Tibial artery (tissue), 4 donors: ENCODE results near the gene CD52.

Source experiments
- DNase-seq, 2 donors: peaks; one replicate each; pipeline ENCODE4 v3.0.0-alpha.2; 2019
- H3K27ac ChIP-seq, 2 donors: fragments of 200-600 bp; sonication (generic) in 1 of 2; 1 replicate in 1 of 2; 2 replicates in 1 of 2; pipeline ENCODE4 v1.5.1; 2018 to 2019; ENCODE audit warnings: mild to moderate bottlenecking in 1 of 2
- H3K27me3 ChIP-seq, 2 donors: fragments of 200-600 bp; sonication (generic) in 1 of 2; one replicate each; pipeline versions ENCODE4 v1.5.1 to v1.6.0; 2016 to 2019
- H3K36me3 ChIP-seq, 3 donors: fragments of 200-600 bp; sonication (generic) in 2 of 3; one replicate each; pipeline ENCODE4 v1.5.1; 2016 to 2019; ENCODE audit warnings: mild to moderate bottlenecking in 2 of 3
- H3K4me1 ChIP-seq, 4 donors: fragments of 200-600 bp; sonication (generic) in 2 of 4; 1 replicate in 3 of 4; 2 replicates in 1 of 4; pipeline ENCODE4 v1.5.1; 2016 to 2019
- H3K4me3 ChIP-seq, 2 donors: fragments of 200-600 bp; sonication (generic) in 1 of 2; 1 replicate in 1 of 2; 2 replicates in 1 of 2; pipeline ENCODE4 v1.5.1; 2018 to 2019; ENCODE audit warnings: mild to moderate bottlenecking in 2 of 2
- H3K9me3 ChIP-seq, 3 donors: fragments of 200-600 bp; sonication (generic) in 1 of 3; one replicate each; pipeline ENCODE4 v1.5.1; 2016 to 2019
- intact Hi-C: fragments of 100-400 bp; cut with DNase I; formaldehyde crosslinking; loops from one replicate; pipeline ENCODE4 v1.15.0; 2023; ENCODE audit warnings: low total_unique reads
- TF ChIP-seq, protein P1 (sequence below), 2 experiments: fragments of 200-600 bp in 1 of 2; fragments of 450-650 bp in 1 of 2; IDR thresholded peaks; one replicate each; pipeline ENCODE4 v1.5.1; 2017 to 2019; ENCODE audit warnings: antibody characterized with exemption in 2 of 2, mild to moderate bottlenecking in 1 of 2, moderate library complexity in 1 of 2

Gene CD52

DNA sequence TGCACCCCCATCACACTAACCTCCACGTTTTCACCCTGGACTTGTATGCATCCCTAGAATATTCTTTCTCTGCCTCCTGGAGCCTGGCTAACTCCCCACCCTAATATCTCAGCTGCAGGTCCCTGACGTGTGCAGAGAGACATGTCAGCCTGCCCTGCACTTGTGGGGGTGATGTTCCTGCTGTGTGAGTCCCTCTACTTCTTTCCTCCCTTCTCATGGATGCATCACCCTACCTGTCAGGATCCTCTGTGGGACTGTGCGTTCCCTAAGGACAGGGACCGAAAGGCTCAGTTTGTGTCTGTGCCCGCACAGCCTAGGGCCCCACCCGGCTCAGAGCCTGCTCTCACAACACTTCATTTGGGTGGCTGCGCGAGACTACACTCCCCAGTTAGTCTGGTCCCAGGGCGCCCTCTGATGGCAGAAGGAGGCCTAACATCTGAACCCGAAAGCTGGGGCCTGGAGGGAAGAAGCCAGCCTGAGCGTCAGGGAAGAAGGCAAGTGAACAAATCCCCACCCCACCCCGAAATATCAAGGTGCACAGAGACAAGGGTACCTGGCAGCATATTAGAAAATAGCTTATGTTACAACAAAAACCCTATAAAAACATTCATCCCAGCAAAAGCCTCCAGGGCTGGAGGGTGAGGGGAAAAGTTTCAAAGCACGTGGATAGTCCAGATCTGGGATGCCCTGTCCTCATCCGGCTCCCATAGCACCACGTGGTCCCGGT is 3.7 kb downstream of the CD52 start:
- H3K9me3 ChIP-seq: no peaks in the 10 kb centered on the region
- H3K4me1 ChIP-seq: peaks cover 0 to 6% (median 5%) of the 10 kb centered on the region in 4 donors
- TF ChIP-seq, protein P1, sequence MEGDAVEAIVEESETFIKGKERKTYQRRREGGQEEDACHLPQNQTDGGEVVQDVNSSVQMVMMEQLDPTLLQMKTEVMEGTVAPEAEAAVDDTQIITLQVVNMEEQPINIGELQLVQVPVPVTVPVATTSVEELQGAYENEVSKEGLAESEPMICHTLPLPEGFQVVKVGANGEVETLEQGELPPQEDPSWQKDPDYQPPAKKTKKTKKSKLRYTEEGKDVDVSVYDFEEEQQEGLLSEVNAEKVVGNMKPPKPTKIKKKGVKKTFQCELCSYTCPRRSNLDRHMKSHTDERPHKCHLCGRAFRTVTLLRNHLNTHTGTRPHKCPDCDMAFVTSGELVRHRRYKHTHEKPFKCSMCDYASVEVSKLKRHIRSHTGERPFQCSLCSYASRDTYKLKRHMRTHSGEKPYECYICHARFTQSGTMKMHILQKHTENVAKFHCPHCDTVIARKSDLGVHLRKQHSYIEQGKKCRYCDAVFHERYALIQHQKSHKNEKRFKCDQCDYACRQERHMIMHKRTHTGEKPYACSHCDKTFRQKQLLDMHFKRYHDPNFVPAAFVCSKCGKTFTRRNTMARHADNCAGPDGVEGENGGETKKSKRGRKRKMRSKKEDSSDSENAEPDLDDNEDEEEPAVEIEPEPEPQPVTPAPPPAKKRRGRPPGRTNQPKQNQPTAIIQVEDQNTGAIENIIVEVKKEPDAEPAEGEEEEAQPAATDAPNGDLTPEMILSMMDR (IDR thresholded peaks at IDR 0.05): peak; percentile 88 to 95
- H3K27me3 ChIP-seq: peaks cover 0 to 29% of the 10 kb centered on the region in 2 donors
- no peak overlapping the region for H3K27ac ChIP-seq
- DNase-seq: peak; percentile 94 to 95
- no peaks in the 10 kb centered on the region for H3K36me3 ChIP-seq
- H3K4me3 ChIP-seq: no peak overlapping the region
- intact Hi-C loops: loop anchor here (2.0 to 10.0 kb wide), 2 partner anchors 47 to 217 kb away; no protein-coding TSS in a partner anchor

DNA sequence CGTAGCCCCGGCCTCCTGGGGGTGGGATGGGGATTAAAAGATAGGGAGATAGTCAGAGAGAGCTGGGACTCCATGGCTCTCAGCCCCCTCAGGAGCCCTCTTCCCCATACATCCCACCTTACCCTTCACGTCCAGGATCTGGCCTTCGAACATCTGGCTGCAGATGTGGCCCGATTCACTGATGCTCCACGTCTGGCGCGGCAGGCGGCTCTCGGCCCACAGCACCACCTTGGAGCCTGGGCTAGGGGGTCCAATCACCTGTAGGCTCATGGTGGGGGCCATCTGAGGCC is 4.2 kb downstream of the CD52 start:
- Histone ChIP-seq H3K9me3 (no peaks in the 10 kb centered on the region), H3K36me3 (no peaks in the 10 kb centered on the region), H3K4me1 (peaks cover 0 to 6% (median 5%) of the 10 kb centered on the region in 4 donors), H3K4me3 (no peak overlapping the region), H3K27ac (no peak overlapping the region), H3K27me3 (peaks cover 0 to 33% of the 10 kb centered on the region in 2 donors)
- no peak for DNase-seq
- intact Hi-C loops: loop anchor here (2.0 to 10.0 kb wide), 2 partner anchors 47 to 217 kb away; no protein-coding TSS in a partner anchor
- TF ChIP-seq, protein P1 (IDR thresholded peaks at IDR 0.05): no peak

DNA sequence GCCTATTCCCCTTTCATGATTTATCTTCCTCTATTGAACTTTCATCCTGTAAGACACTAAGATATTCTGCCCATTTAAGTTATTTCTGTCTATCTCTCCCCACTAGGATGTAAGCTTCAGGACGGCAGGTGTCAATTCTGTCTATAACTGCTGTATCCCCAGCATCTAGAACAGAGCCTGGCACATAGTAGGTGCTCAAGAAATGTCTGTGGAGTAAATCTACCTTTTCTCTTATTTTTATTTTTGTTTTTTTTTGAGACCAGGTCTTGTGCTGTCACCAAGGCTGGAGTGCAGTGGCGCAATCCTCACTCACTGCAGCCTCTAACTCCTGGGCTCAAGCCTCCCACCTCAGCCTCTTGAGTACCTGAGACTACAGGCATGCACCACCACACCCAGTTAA is 5.6 kb downstream of the CD52 start:
- no peaks in the 10 kb centered on the region for H3K36me3 ChIP-seq

DNA sequence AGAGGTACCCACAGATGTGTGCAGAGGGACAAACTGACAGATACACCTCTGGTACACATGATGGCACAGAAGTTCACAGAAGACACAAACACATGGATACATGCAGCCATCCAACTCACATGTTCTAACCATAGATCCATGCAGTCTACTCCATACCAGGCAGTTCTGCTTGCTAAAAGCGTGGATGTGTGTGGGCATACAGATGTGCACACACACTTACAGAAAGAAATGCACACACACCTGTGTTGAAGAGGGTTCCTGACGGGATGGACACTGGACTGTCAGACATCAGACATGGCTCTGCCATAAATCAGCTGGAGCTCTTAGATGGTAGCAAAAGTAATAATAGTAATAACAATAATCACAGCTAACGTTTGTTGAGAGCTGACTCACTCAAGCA is 6.8 kb downstream of the CD52 start:
- Histone ChIP-seq H3K36me3 (no peaks in the 10 kb centered on the region), H3K4me3 (no peak overlapping the region), H3K27me3 (peaks cover 0 to 45% of the 10 kb centered on the region in 2 donors), H3K27ac (no peak overlapping the region), H3K9me3 (no peaks in the 10 kb centered on the region), H3K4me1 (peaks cover 0 to 6% (median 5%) of the 10 kb centered on the region in 4 donors)
- intact Hi-C loops: loop anchor here (10.0 kb wide), 1 partner anchor 220 kb away; no protein-coding TSS in a partner anchor
- TF ChIP-seq, protein P1 (IDR thresholded peaks at IDR 0.05): no peak
- DNase-seq: no peak

More for the DNA sequence above, 5.6 kb downstream of the CD52 start:
- H3K27me3 ChIP-seq: peaks cover 0 to 39% of the 10 kb centered on the region in 2 donors
- H3K4me3 ChIP-seq: no peak overlapping the region
- peaks cover 0 to 6% (median 5%) of the 10 kb centered on the region in 4 donors for H3K4me1 ChIP-seq
- TF ChIP-seq, protein P1 (IDR thresholded peaks at IDR 0.05): no peak
- no peak for DNase-seq
- H3K9me3 ChIP-seq: no peaks in the 10 kb centered on the region
- intact Hi-C loops: loop anchor here (2.0 to 10.0 kb wide), 2 partner anchors 49 to 219 kb away; no protein-coding TSS in a partner anchor
- no peak overlapping the region for H3K27ac ChIP-seq

DNA sequence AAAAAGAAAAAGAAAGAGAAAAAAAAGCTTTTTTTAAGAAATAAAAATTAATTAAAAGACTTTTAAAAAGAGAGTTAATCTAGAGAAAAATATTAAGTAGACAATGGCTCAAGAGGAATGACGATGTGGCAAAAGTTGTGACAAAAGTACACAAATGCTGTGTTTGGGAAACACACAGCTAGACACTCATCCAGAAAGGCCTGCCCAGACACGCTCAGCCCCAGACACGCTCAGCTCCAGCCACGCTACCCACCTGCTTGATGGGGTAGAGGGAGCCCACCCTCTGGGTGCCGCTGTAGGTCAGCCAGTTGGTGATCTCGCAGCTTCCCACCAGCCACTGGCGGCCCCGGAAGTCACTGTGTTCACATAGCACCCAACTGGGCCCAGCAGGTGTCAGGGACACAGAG is 10.2 kb downstream of the CD52 start:
- Histone ChIP-seq H3K36me3 (no peaks in the 10 kb centered on the region), H3K27ac (no peak overlapping the region), H3K27me3 (peaks cover 0 to 61% of the 10 kb centered on the region in 2 donors), H3K9me3 (no peaks in the 10 kb centered on the region), H3K4me1 (no peaks in the 10 kb centered on the region), H3K4me3 (no peak overlapping the region)
- no peak for DNase-seq
- TF ChIP-seq, protein P1 (IDR thresholded peaks at IDR 0.05): no peak
- intact Hi-C loops: loop anchor here (10.0 kb wide), 1 partner anchor 223 kb away; no protein-coding TSS in a partner anchor
